ENCODE results near the gene MELTF.

DNA sequence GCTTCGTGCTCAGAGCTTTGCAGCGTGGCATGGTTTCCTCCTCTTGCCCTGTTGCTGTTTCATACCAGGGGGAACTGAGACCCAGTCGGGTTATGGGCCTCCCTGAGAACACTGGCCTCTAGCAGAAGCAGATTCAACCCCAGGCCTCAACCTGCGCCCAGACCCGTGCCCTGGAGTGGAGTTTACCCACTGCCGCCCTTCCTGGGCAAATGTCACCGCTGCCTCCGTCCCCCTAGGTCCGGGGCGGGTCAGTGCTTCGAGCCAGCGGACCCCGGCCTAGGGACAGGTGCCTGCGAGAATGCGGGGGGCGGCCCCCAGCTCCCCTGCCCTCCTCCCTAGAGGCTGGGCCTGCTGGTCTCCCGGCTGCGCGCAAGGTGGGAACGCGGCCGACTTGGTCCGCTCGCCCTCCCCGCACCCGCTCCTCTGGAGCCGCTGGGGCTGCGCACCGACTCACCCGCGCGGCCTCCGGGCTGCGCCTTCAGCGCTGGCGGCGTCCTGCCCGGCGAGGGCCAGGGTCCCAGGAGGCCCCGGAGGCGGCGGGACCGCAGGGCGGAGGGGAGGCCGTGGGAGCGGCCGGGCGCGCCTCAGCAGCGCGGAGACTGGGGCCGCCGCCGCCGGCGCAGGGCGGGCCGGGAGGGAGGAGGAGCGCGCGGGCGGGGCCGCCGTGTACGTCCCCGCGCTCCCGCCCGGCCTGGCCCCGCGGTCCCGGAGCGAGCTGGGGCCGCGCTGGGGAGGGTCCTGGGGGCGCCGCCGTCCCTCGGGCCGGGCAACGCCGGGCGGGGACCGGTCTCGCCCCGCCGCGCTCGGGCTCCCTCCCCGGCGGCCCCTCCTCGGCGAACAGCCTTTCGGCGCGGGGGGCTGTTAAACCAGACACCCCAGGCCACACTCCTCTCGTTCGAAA, 61.1 kb downstream of the MELTF start, which contains the start of gene PIGZ:
- TF ChIP-seq, protein P1, sequence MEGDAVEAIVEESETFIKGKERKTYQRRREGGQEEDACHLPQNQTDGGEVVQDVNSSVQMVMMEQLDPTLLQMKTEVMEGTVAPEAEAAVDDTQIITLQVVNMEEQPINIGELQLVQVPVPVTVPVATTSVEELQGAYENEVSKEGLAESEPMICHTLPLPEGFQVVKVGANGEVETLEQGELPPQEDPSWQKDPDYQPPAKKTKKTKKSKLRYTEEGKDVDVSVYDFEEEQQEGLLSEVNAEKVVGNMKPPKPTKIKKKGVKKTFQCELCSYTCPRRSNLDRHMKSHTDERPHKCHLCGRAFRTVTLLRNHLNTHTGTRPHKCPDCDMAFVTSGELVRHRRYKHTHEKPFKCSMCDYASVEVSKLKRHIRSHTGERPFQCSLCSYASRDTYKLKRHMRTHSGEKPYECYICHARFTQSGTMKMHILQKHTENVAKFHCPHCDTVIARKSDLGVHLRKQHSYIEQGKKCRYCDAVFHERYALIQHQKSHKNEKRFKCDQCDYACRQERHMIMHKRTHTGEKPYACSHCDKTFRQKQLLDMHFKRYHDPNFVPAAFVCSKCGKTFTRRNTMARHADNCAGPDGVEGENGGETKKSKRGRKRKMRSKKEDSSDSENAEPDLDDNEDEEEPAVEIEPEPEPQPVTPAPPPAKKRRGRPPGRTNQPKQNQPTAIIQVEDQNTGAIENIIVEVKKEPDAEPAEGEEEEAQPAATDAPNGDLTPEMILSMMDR (IDR thresholded peaks at IDR 0.05): no peak
- TF ChIP-seq POLR2A (IDR thresholded peaks at IDR 0.05): no peak

Data from heart left ventricle (tissue), 13 donors.